ENCODE data around the gene KCNK1.

KCNK1 gene

GRCh38 chr1:233704898-233705723 lies 91.2 kb downstream of the KCNK1 start:
- TF ChIP-seq, protein P1, sequence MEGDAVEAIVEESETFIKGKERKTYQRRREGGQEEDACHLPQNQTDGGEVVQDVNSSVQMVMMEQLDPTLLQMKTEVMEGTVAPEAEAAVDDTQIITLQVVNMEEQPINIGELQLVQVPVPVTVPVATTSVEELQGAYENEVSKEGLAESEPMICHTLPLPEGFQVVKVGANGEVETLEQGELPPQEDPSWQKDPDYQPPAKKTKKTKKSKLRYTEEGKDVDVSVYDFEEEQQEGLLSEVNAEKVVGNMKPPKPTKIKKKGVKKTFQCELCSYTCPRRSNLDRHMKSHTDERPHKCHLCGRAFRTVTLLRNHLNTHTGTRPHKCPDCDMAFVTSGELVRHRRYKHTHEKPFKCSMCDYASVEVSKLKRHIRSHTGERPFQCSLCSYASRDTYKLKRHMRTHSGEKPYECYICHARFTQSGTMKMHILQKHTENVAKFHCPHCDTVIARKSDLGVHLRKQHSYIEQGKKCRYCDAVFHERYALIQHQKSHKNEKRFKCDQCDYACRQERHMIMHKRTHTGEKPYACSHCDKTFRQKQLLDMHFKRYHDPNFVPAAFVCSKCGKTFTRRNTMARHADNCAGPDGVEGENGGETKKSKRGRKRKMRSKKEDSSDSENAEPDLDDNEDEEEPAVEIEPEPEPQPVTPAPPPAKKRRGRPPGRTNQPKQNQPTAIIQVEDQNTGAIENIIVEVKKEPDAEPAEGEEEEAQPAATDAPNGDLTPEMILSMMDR (IDR thresholded peaks at IDR 0.05; ENCODE audit: low read depth, low read length), result no peak
- in situ Hi-C loops (cut with HindIII; ENCODE audit: low sequenced_read_pairs), result no loop called here
- DNase-seq (ENCODE audit: low read depth, low spot score), result no peak

GRCh38 chr1:233707153-233707879 lies 93.4 kb downstream of the KCNK1 start:
- in situ Hi-C loops (cut with HindIII; ENCODE audit: low sequenced_read_pairs), result no loop called here
- TF ChIP-seq, protein P1 (IDR thresholded peaks at IDR 0.05; ENCODE audit: low read depth, low read length), result no peak
- peak; percentile 33 for DNase-seq (ENCODE audit: low read depth, low spot score)
- no peak overlapping the region for H3K4me3 ChIP-seq (ENCODE audit: low read depth, low read length)

More at GRCh38 chr1:233704898-233705723, 91.2 kb downstream of the KCNK1 start:
- no peak overlapping the region for H3K4me3 ChIP-seq (ENCODE audit: low read depth, low read length)

GRCh38 chr1:233707880-233708815 lies 94.2 kb downstream of the KCNK1 start:
- DNase-seq (ENCODE audit: low read depth, low spot score), result peak; percentile 1
- no peak overlapping the region for H3K4me3 ChIP-seq (ENCODE audit: low read depth, low read length)
- TF ChIP-seq, protein P1 (IDR thresholded peaks at IDR 0.05; ENCODE audit: low read depth, low read length), result no peak
- in situ Hi-C loops (cut with HindIII; ENCODE audit: low sequenced_read_pairs), result no loop called here

GRCh38 chr1:233710031-233710430 lies 96.1 kb downstream of the KCNK1 start:
- no peak for DNase-seq (ENCODE audit: low read depth, low spot score)
- TF ChIP-seq, protein P1 (IDR thresholded peaks at IDR 0.05; ENCODE audit: low read depth, low read length), result no peak
- in situ Hi-C loops (cut with HindIII; ENCODE audit: low sequenced_read_pairs), result no loop called here
- H3K4me3 ChIP-seq (ENCODE audit: low read depth, low read length), result no peak overlapping the region

DNA sequence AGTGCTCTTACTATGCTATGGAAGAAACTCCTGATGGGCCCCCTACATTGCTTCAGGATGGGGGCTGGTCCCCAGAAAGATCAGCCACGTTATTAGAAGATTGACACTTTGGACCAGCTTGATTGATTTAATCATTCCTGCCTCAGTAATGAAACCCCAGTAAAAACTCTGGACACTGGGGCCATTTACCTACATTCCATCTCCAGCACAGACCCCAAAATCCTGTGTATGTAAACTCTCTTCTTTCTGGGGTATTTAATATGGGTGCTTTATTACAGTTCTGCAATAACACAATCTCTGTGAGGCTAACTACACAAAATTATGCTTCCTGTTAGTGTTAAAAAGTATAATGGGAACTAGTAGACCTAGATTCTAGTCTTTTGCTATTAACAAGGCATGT lies 96.6 kb downstream of the KCNK1 start:
- TF ChIP-seq, protein P1 (IDR thresholded peaks at IDR 0.05; ENCODE audit: low read depth, low read length), result no peak
- no peak overlapping the region for H3K4me3 ChIP-seq (ENCODE audit: low read depth, low read length)
- DNase-seq (ENCODE audit: low read depth, low spot score), result no peak
- in situ Hi-C loops (cut with HindIII; ENCODE audit: low sequenced_read_pairs), result no loop called here

DNA sequence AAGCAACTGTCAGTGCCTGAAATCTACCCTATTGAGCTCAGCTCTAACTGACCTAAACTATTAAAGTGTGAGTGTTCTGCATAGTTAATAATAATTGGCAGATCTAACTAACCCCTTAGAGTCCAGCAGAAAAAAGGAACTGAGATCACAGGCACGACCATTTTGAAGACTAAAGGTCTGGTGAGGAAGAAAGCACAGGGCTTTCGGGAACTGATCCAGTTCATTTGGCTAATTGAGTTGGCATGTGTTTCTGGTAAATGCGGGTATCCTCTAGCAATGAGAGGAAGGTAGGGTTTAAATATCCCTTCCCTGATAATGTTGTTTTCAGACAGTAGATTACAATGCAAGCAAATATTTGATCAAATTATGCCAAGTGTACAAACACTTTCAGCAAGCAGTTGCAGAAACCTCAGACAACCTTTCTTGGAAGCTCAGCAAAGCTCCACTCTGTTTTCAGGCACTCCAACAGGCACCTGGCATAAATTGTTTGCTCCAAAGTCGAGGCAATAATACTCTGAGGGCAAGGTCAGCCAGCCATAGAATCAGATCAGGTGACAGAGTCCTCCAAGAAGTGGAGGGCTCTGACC lies 100.8 kb downstream of the KCNK1 start:
- TF ChIP-seq, protein P1 (IDR thresholded peaks at IDR 0.05; ENCODE audit: low read depth, low read length), result no peak
- no peak overlapping the region for H3K4me3 ChIP-seq (ENCODE audit: low read depth, low read length)
- DNase-seq (ENCODE audit: low read depth, low spot score), result no peak
- in situ Hi-C loops (cut with HindIII; ENCODE audit: low sequenced_read_pairs), result no loop called here
